GM18526 (cell line): Measurements from ENCODE around the gene CD247.

Source experiments
- POLR2A ChIP-seq: IDR thresholded peaks from 3 replicates; pipeline ENCODE4 v1.6.1; 2011; ENCODE audit not compliant: insufficient read length; ENCODE audit errors: extremely low read depth

Gene CD247

GRCh38 chr1:167419245-167419644 is 99.1 kb downstream of the CD247 start:
- TF ChIP-seq POLR2A, result no peak

- TF ChIP-seq POLR2A, result no peak
Observed at GRCh38 chr1:167418391-167418790, 99.9 kb downstream of the CD247 start.

- TF ChIP-seq POLR2A, result no peak
Observed at GRCh38 chr1:167416506-167416905, 101.8 kb downstream of the CD247 start.

GRCh38 chr1:167413328-167413727 is 105.0 kb downstream of the CD247 start:
- TF ChIP-seq POLR2A, result no peak

- TF ChIP-seq POLR2A, result no peak
Observed at GRCh38 chr1:167412920-167413319, 105.4 kb downstream of the CD247 start.

- TF ChIP-seq POLR2A, result no peak
Observed at GRCh38 chr1:167412072-167412471, 106.3 kb downstream of the CD247 start.

- no peak for TF ChIP-seq POLR2A
Observed at GRCh38 chr1:167409183-167409582, 109.1 kb downstream of the CD247 start.

GRCh38 chr1:167408355-167408754 is 110.0 kb downstream of the CD247 start:
- TF ChIP-seq POLR2A, result no peak

- no peak for TF ChIP-seq POLR2A
Observed at GRCh38 chr1:167404908-167405307, 113.4 kb downstream of the CD247 start.

GRCh38 chr1:167404161-167404888 is 114.0 kb downstream of the CD247 start:
- no peak for TF ChIP-seq POLR2A

- no peak for TF ChIP-seq POLR2A
Observed at GRCh38 chr1:167401260-167401873, 117.0 kb downstream of the CD247 start.

- no peak for TF ChIP-seq POLR2A
Observed at GRCh38 chr1:167400359-167400953, 117.9 kb downstream of the CD247 start.

- no peak for TF ChIP-seq POLR2A
Observed at GRCh38 chr1:167392200-167392696, 126.1 kb downstream of the CD247 start.

- TF ChIP-seq POLR2A, result no peak
Observed at GRCh38 chr1:167388976-167389375, 129.4 kb downstream of the CD247 start.

GRCh38 chr1:167387251-167387910 is 130.9 kb downstream of the CD247 start:
- no peak for TF ChIP-seq POLR2A
